ENCODE data around the gene SLC37A3.
A peak's percentile ranks its signal among the peaks of the same experiment; 100 is the strongest.

Gene SLC37A3

GRCh38 chr7:140400381-140400780, 2.1 kb upstream of the SLC37A3 start:
- no peak for DNase-seq

- no peak for DNase-seq
Observed at GRCh38 chr7:140398821-140399220, 491 bp upstream of the SLC37A3 start.

- no peak for DNase-seq
Observed at GRCh38 chr7:140393756-140394306, 4.5 kb downstream of the SLC37A3 start.

- no peak for DNase-seq
Observed at GRCh38 chr7:140391634-140392033, 6.7 kb downstream of the SLC37A3 start.

- DNase-seq = no peak
Observed at GRCh38 chr7:140390466-140391190, 7.7 kb downstream of the SLC37A3 start.

GRCh38 chr7:140390034-140390433, 8.3 kb downstream of the SLC37A3 start:
- DNase-seq = no peak

- no peak for DNase-seq
Observed at GRCh38 chr7:140389445-140389844, 8.9 kb downstream of the SLC37A3 start.

- DNase-seq = no peak
Observed at GRCh38 chr7:140384894-140385545, 13.3 kb downstream of the SLC37A3 start.

- no peak for DNase-seq
Observed at GRCh38 chr7:140383954-140384713, 14.2 kb downstream of the SLC37A3 start.

- peak in 1 of 2 donors; percentile 30 for DNase-seq
Observed at GRCh38 chr7:140375892-140376730, 22.2 kb downstream of the SLC37A3 start.

GRCh38 chr7:140375323-140375722, 23.0 kb downstream of the SLC37A3 start:
- no peak for DNase-seq

- DNase-seq = no peak
Observed at GRCh38 chr7:140369294-140369693, 29.0 kb downstream of the SLC37A3 start.

- DNase-seq = no peak
Observed at GRCh38 chr7:140367528-140367927, 30.8 kb downstream of the SLC37A3 start.

- no peak for DNase-seq
Observed at GRCh38 chr7:140364819-140365218, 33.5 kb downstream of the SLC37A3 start.

- peak in 1 of 2 donors; percentile 21 for DNase-seq
Observed at GRCh38 chr7:140360697-140361229, 37.6 kb downstream of the SLC37A3 start.

GRCh38 chr7:140358412-140359051, 39.8 kb downstream of the SLC37A3 start:
- peak; percentile 27 to 35 for DNase-seq

- DNase-seq = no peak
Observed at GRCh38 chr7:140358024-140358411, 40.3 kb downstream of the SLC37A3 start.

GRCh38 chr7:140350056-140350455, 48.3 kb downstream of the SLC37A3 start:
- no peak for DNase-seq

- no peak for DNase-seq
Observed at GRCh38 chr7:140349144-140349771, 49.1 kb downstream of the SLC37A3 start.

- no peak for DNase-seq
Observed at GRCh38 chr7:140348161-140348849, 50.0 kb downstream of the SLC37A3 start.

- no peak for DNase-seq
Observed at GRCh38 chr7:140347218-140347617, 51.1 kb downstream of the SLC37A3 start.
